K562 (cell line): Measurements from ENCODE around the gene ANKRD44. TPM values are rescaled to one million over a fixed set of nuclear protein-coding genes. Genes with fewer than 3 reads are reported as not detected.

ENCODE experiments used
- ATAC-seq: fragments of 200-7000 bp; cut with Tn5 transposase; 3 replicates; pipeline ENCODE4 v1.9.1; 2020; ENCODE audit warnings: moderate library complexity
- BruUV-seq: library from RNA; stranded (reverse); fragments of 400-500 nt; replicated peaks from 2 replicates; lab custom pipeline; 2021; lab: Mats Ljungman, UMichigan
- CTCF ChIA-PET: fragments of 300-600 bp; formaldehyde crosslinking; extraction: SDS; loops from one replicate; lab custom pipeline; 2021; ENCODE audit warnings: low intra/inter-chr PET ratio; lab: Yijun Ruan, JAX
- POLR2A ChIA-PET: fragments of 300-600, 350-650 bp; sonication (Branson Sonifier 250); formaldehyde crosslinking; extraction: SDS; loops from one replicate; lab custom pipeline; 2021; ENCODE audit warnings: antibody characterized with exemption, inconsistent platforms; lab: Yijun Ruan, JAX
- DNase-seq, 4 experiments: peaks; one replicate each; pipeline versions ENCODE4 v3.0.0 to v3.0.0-alpha.2; 2011 to 2018; ENCODE audit warnings: low spot score in 3 of 4, mixed read lengths in 3 of 4; ENCODE audit errors: extremely low read depth in 1 of 4
- FAIRE-seq: peaks from 2 replicates; lab custom pipeline; 2011; peaks lifted over from hg19 to GRCh38; lab: Jason Lieb, UNC
- H2AFZ ChIP-seq: 2 replicates; pipeline ENCODE4 v1.6.0; 2011; ENCODE audit warnings: low read depth, low read length, control low read depth, inconsistent platforms
- H3K27ac ChIP-seq: fragments of 200-600 bp; 3 replicates; pipeline ENCODE4 v1.8.0; 2011; ENCODE audit warnings: low read depth, mild to moderate bottlenecking, control low read depth, inconsistent platforms, low read length, moderate library complexity, mixed read lengths; ENCODE audit errors: extremely low read depth
- H3K27me3 ChIP-seq, 2 experiments: fragments of 300-600 bp in 1 of 2; 2 replicates in 1 of 2; 3 replicates in 1 of 2; pipeline versions ENCODE4 v1.6.0 to v1.8.0; 2011; ENCODE audit warnings: inconsistent platforms in 2 of 2, low read length in 2 of 2, mild to moderate bottlenecking in 1 of 2, mixed read lengths in 1 of 2, moderate library complexity in 1 of 2; ENCODE audit not compliant: control insufficient read depth in 2 of 2, insufficient read depth in 2 of 2
- H3K36me3 ChIP-seq: fragments of 300-600 bp; 3 replicates; pipeline ENCODE4 v1.8.0; 2011; ENCODE audit warnings: mild to moderate bottlenecking, low read length, inconsistent platforms; ENCODE audit not compliant: control insufficient read depth, insufficient read depth
- H3K4me1 ChIP-seq, 2 experiments: fragments of 200-600 bp in 1 of 2; replicated peaks in 1 of 2; 2 replicates in 1 of 2; 3 replicates in 1 of 2; pipeline versions ENCODE4 v1.5.1 to v1.8.0; 2011; ENCODE audit warnings: inconsistent platforms in 2 of 2, low read length in 2 of 2, mild to moderate bottlenecking in 1 of 2, mixed read lengths in 1 of 2, moderate library complexity in 1 of 2; ENCODE audit not compliant: control insufficient read depth in 2 of 2, insufficient read depth in 2 of 2
- H3K4me2 ChIP-seq: 2 replicates; pipeline ENCODE4 v1.6.1; 2011; ENCODE audit warnings: low read length, control low read depth, inconsistent platforms, mixed read lengths; ENCODE audit not compliant: insufficient read depth
- H3K4me3 ChIP-seq: fragments of 200-600 bp; sonication (generic), shearing (Covaris generic); 2 replicates; pipeline ENCODE4 v1.5.1; 2016; ENCODE audit warnings: control low read depth, inconsistent platforms
- H3K79me2 ChIP-seq: fragments of 200-600 bp; 3 replicates; pipeline ENCODE4 v1.8.0; 2011; ENCODE audit warnings: low read length, inconsistent platforms; ENCODE audit not compliant: control insufficient read depth, insufficient read depth
- H3K9ac ChIP-seq, 2 experiments: 2 replicates each; pipeline versions ENCODE4 v1.6.0 to v1.6.1; 2011; ENCODE audit warnings: low read depth in 2 of 2, low read length in 2 of 2, control low read depth in 1 of 2, inconsistent platforms in 1 of 2, mild to moderate bottlenecking in 1 of 2, mixed read lengths in 1 of 2; ENCODE audit not compliant: insufficient read depth in 1 of 2
- H3K9me1 ChIP-seq: one replicate; pipeline ENCODE4 v1.6.0; 2011; ENCODE audit warnings: inconsistent platforms, mild to moderate bottlenecking, low read length, moderate library complexity; ENCODE audit not compliant: control insufficient read depth, insufficient read depth
- H3K9me3 ChIP-seq: replicated peaks from 2 replicates; pipeline ENCODE4 v1.5.1; 2011; ENCODE audit warnings: low read depth, low read length, inconsistent platforms; ENCODE audit not compliant: control insufficient read depth, insufficient read depth
- H4K20me1 ChIP-seq: replicated peaks from 2 replicates; pipeline ENCODE4 v1.6.1; 2011; ENCODE audit warnings: low read length, inconsistent platforms, mixed read lengths; ENCODE audit not compliant: control insufficient read depth, insufficient read depth
- ATF1 ChIP-seq, 2 experiments: fragments of 450-650 bp in 1 of 2; IDR thresholded peaks; 2 replicates each; pipeline ENCODE4 v1.6.1; 2016; ENCODE audit warnings: missing compliant biosample characterization in 1 of 2, missing genetic modification characterization in 1 of 2
- BCL6 ChIP-seq: fragments of 250-450 bp; sonication (Bioruptor Pico); IDR thresholded peaks from 2 replicates; pipeline ENCODE4 v1.4.0; 2020
- KDM2B ChIP-seq: fragments of 250-450 bp; sonication (Bioruptor Pico); IDR thresholded peaks from 2 replicates; pipeline ENCODE4 v1.8.0; 2021; ENCODE audit warnings: mild to moderate bottlenecking, moderate library complexity
- MAZ ChIP-seq, 2 experiments: fragments of 450-650 bp in 1 of 2; sonication (generic) in 1 of 2; formaldehyde crosslinking; IDR thresholded peaks in 1 of 2; conservative IDR thresholded peaks in 1 of 2; 2 replicates each; pipeline versions ENCODE4 v1.4.0 to v1.5.0; 2020; ENCODE audit warnings: mild to moderate bottlenecking in 1 of 2, missing genetic modification reagents in 1 of 2
- MYBL2 ChIP-seq, 2 experiments: fragments of 450-650 bp in 1 of 2; sonication (generic) in 1 of 2; formaldehyde crosslinking in 1 of 2; IDR thresholded peaks; 2 replicates each; pipeline versions ENCODE4 v1.6.1 to v1.8.1; 2017 to 2022; ENCODE audit warnings: borderline replicate concordance in 1 of 2, inconsistent platforms in 1 of 2, low read depth in 1 of 2, mild to moderate bottlenecking in 1 of 2, missing genetic modification reagents in 1 of 2, moderate library complexity in 1 of 2
- SPI1 ChIP-seq: IDR thresholded peaks from 2 replicates; pipeline ENCODE4 v1.6.1; 2011; ENCODE audit warnings: low read depth, low read length, control low read depth, borderline replicate concordance
- TAL1 ChIP-seq: fragments of 450-650 bp; IDR thresholded peaks from 2 replicates; pipeline ENCODE4 v1.6.1; 2016; ENCODE audit warnings: mild to moderate bottlenecking
- ZFP91 ChIP-seq: sonication (generic); formaldehyde crosslinking; IDR thresholded peaks from 2 replicates; pipeline ENCODE4 v1.8.0; 2022; ENCODE audit warnings: mild to moderate bottlenecking, missing genetic modification reagents
- ZNF764 ChIP-seq: fragments of 250-450 bp; sonication (Bioruptor Pico); IDR thresholded peaks from 2 replicates; pipeline ENCODE4 v1.4.0; 2020; ENCODE audit warnings: low read depth, mild to moderate bottlenecking, moderate library complexity
- WGBS: fragments of 100-300 bp; shearing (Covaris generic); methylation state at CpG from one replicate; pipeline ENCODE4 v1.1.6; 2016; ENCODE audit warnings: low coverage, mixed read lengths; ENCODE audit not compliant: insufficient coverage; ENCODE audit errors: missing lambda C conversion rate; 5-methylcytosine and 5-hydroxymethylcytosine counted together
- in situ Hi-C: fragments of 300-500 bp; cut with MboI; formaldehyde crosslinking; loops from 4 replicates; pipeline ENCODE4 v1.15.0; 2018; ENCODE audit warnings: inconsistent platforms, mixed read lengths
- intact Hi-C: fragments of 100-400 bp; cut with micrococcal nuclease; formaldehyde crosslinking; loops from 2 replicates; pipeline ENCODE4 v1.14.2; 2022
- polyA plus RNA-seq, 8 experiments: library from polyadenylated mRNA; depleted of rRNA in 4 of 8; stranded (reverse) in 5 of 8; unstranded in 3 of 8; fragments of >200 nt; fragmentation: Nextera tagmentation in 2 of 8; fragmentation: Illumina TruSeq in 1 of 8; extraction: Ambion mirVana in 2 of 8; extraction: Trizol in 1 of 8; gene quantifications; 2 replicates each; pipeline versions ENCODE4 v1.2.1 to v1.2.3, GENCODE V29; 2011 to 2014; ENCODE audit warnings: inconsistent platforms in 1 of 8, missing spikeins in 1 of 8
- total RNA-seq, 7 experiments: library from RNA; depleted of rRNA in 6 of 7; stranded (reverse); fragments of >200 nt in 6 of 7; fragmentation: Illumina TruSeq in 2 of 7; extraction: Trizol in 2 of 7; gene quantifications; 2 replicates each; pipeline versions ENCODE4 v1.2.1 to v1.2.3, GENCODE V29; 2011 to 2021; ENCODE audit warnings: low replicate concordance in 1 of 7
- TF ChIP-seq, protein P1 (sequence below): sonication (generic); formaldehyde crosslinking; IDR thresholded peaks from 2 replicates; pipeline ENCODE4 v1.5.0; 2020; ENCODE audit warnings: missing genetic modification reagents

ANKRD44 gene
- total and polyA plus RNA-seq, 9 of the 15 experiments (the other 6 are each of a cell fraction or from before 2014, with no cell fraction given), result 0.03 to 0.64 (median 0.07) TPM; not detected in 3

GRCh38 chr2:197264332-197264731 lies 46.2 kb downstream of the ANKRD44 start:
- ChIA-PET POLR2A (no interaction called here), CTCF (no interaction called here)
- no peaks in the 10 kb centered on the region for H3K9me1 ChIP-seq
- H3K4me3 ChIP-seq, result no peak overlapping the region
- H3K9me3 ChIP-seq, result no peaks in the 10 kb centered on the region
- H3K4me2 ChIP-seq, result no peak overlapping the region
- ATAC-seq, result no peak
- H3K36me3 ChIP-seq, result no peaks in the 10 kb centered on the region
- in situ Hi-C loops (no loop called here), intact Hi-C loops (no loop called here)
- TF ChIP-seq, protein P1, sequence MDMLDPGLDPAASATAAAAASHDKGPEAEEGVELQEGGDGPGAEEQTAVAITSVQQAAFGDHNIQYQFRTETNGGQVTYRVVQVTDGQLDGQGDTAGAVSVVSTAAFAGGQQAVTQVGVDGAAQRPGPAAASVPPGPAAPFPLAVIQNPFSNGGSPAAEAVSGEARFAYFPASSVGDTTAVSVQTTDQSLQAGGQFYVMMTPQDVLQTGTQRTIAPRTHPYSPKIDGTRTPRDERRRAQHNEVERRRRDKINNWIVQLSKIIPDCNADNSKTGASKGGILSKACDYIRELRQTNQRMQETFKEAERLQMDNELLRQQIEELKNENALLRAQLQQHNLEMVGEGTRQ (CRISPR knock-in tag), result no peak
- TF ChIP-seq BCL6, result no peak
- no peak for TF ChIP-seq ZFP91 (CRISPR knock-in tag)
- TF ChIP-seq MYBL2 (IDR thresholded peaks at IDR 0.05; ENCODE audit: low read depth), result no peak
- TF ChIP-seq MYBL2 (CRISPR knock-in tag; IDR thresholded peaks at IDR 0.05; ENCODE audit: borderline replicate concordance), result no peak
- TF ChIP-seq MAZ (CRISPR knock-in tag; conservative IDR thresholded peaks at IDR 0.05 in 1 of 2, IDR thresholded peaks at IDR 0.05 in 1 of 2), result no peak
- no peak for TF ChIP-seq KDM2B (CRISPR knock-in tag)
- no peak for TF ChIP-seq ZNF764
- TF ChIP-seq ATF1 (CRISPR knock-in tag; IDR thresholded peaks at IDR 0.05), result no peak
- TF ChIP-seq ATF1 (tag; IDR thresholded peaks at IDR 0.05), result no peak
- no peak for TF ChIP-seq SPI1
- TF ChIP-seq TAL1, result no peak
- H2AFZ ChIP-seq, result no peak overlapping the region
- H3K79me2 ChIP-seq, result no peaks in the 10 kb centered on the region
- H3K9ac ChIP-seq, result no peak overlapping the region
- H3K27ac ChIP-seq, result no peak overlapping the region
- H3K27me3 ChIP-seq, result peaks cover 0 to 11% of the 10 kb centered on the region in 2 experiments; a peak in 1 of 5 replicates
- BruUV-seq, result no TSS peak
- H3K4me1 ChIP-seq, result no peaks in the 10 kb centered on the region
- H4K20me1 ChIP-seq, result no peaks in the 10 kb centered on the region
- no peak for DNase-seq
- WGBS, result 0% methylated on average over 5 of the region's 5 CpGs
- no peak for FAIRE-seq
